NCI-H1417 (cell line): ENCODE measurements around the gene AIFM1.
A peak's percentile ranks its signal among the peaks of the same experiment; 100 is the strongest.

Experiments
- DNase-seq, 3 experiments: peaks; one replicate each; lab custom pipeline; 2025; lab: John Stamatoyannopoulos, UW

The AIFM1 gene

GRCh38 chrX:130091980-130092522, 73.6 kb downstream of the AIFM1 start:
- DNase-seq, result no peak

GRCh38 chrX:130090364-130090763, 75.3 kb downstream of the AIFM1 start:
- DNase-seq, result no peak

GRCh38 chrX:130086447-130087206, 79.0 kb downstream of the AIFM1 start:
- DNase-seq, result peak in 2 of 3 experiments; percentile 8 to 70

- DNase-seq, result no peak
These were observed 79.8 kb downstream of the AIFM1 start for GRCh38 chrX:130085551-130086446.

- no peak for DNase-seq
These were observed 80.9 kb downstream of the AIFM1 start for GRCh38 chrX:130084631-130085237.

GRCh38 chrX:130083656-130084382, 81.8 kb downstream of the AIFM1 start:
- no peak for DNase-seq

- no peak for DNase-seq
These were observed 82.5 kb downstream of the AIFM1 start for GRCh38 chrX:130083107-130083490.

- no peak for DNase-seq
These were observed 83.2 kb downstream of the AIFM1 start for GRCh38 chrX:130082244-130083106.

- DNase-seq, result no peak
These were observed 84.1 kb downstream of the AIFM1 start for GRCh38 chrX:130081421-130082045.

GRCh38 chrX:130080791-130081367, 84.8 kb downstream of the AIFM1 start:
- DNase-seq, result no peak

GRCh38 chrX:130079824-130080406, 85.7 kb downstream of the AIFM1 start:
- peak; percentile 41 to 76 (median 71) for DNase-seq
